GM18526 (cell line): ENCODE data around the gene TYMP.

Experiments
- POLR2A ChIP-seq: IDR thresholded peaks from 3 replicates; pipeline ENCODE4 v1.6.1; 2011; ENCODE audit not compliant: insufficient read length; ENCODE audit errors: extremely low read depth

TYMP gene

DNA sequence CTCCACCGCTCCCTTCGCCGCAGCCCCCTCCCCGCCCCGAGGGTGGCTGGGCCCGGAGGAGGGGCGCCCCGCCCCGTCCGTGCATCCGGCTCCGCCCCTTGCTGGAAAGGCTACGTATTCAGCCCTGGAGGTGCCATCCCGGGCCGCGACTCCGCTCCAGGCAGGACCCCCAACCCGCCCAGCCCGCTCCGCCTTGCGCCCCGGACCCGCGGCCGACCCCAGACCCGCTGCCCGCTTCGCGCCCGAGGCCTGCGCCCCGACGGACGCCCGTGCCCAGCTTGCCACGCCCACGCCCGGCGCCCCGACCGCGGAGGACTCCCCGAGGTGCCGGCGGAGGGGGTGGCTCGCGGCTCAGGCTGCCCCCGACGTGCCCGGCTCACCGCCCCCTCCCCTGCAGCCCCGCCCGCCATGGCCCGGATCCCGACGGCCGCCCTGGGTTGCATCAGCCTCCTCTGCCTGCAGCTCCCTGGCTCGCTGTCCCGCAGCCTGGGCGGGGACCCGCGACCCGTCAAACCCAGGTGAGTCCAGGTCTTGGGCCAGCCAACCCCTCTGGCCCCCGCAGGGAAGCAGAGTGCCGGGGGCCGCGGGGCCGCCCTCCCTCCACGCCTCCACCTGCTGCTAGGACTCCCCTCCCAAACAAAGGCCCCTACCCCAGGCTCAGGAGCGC lies 48.2 kb downstream of the TYMP start, which contains the start of gene ADM2:
TSS of gene ADM2 (plus strand) at position 104 of the 667 bp plus-strand sequence. CDS start at position 409, 305 bp downstream.
- no peak for TF ChIP-seq POLR2A

DNA sequence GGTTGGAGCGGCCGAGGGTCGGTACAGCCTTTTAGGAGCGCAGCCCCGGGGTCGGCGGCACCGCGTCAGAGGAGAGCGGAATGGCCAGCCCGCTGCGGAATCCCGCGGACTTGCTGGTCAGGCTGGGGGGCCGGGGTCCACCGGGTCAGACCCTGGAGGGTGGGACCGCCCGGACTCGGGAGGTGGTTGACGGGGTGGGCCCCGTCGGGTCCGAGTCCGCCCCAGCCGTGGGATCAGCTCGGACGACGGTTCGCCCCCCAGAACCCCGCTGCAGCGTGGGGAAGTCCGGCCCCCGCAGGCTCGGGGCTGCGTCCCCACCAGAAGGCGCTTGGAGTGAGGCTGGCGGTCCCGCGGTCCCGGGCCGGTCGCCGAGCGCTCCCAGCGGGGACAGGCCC lies 48.8 kb downstream of the TYMP start:
- TF ChIP-seq POLR2A, result no peak

DNA sequence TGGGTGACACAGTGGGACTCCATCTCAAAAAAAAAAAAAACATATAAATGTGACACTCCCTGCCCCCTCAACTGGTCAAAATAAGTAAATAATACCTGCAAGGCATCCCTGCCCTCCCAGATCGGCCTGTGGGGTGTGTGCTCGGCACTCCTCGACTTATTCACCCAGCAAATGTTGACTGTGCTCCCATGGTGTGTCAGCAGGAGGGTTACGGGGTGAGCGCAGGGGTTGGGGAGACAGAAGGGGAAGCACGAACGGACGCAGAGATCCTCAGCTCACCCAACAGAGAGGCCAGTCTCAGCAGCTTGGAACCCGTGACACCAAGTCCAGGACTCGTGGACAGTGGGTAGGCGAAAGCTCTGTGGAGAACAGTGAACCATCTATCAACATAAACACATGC lies 50.1 kb downstream of the TYMP start:
- TF ChIP-seq POLR2A, result no peak

DNA sequence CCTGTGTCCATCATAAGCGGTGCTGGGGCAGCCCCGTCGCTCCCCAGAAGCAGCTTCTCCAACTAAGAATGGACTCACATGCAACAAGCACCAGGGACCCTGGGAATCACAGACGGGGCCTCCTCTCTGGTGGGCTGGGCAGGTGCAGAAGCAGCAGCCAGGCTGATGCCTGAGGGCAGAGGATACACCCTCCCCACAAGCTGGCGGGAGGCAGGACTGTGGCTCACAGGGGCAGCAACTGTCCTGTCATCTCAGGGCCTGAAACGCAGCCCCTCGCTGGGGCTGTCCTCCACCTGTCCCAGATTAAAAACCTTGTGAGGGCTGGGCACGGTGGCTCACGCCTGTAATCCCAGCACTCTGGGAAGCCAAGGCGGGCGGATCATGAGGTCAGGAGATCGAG lies 51.9 kb downstream of the TYMP start:
- no peak for TF ChIP-seq POLR2A

DNA sequence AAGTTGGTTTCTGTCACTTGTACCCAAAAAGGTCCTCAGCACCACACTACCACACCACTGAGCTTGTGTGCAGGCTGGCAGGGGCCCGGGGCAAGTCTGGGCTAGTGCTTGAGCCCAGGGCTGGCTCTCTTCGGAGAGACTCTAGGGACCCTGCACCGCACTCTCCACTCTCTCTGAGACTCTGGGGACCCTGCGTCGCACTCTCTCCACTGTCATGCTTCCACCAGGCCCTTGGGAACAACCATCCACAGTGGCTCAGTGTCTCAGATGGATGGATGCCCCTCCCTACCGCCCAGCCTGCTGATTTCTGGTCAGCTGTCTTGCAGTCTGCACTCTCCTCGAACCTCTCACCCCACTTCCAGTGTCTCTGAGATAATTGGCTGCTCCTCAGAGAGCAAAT lies 52.9 kb downstream of the TYMP start:
- no peak for TF ChIP-seq POLR2A
